Esophagus (tissue), 2 donors: ENCODE data around the gene THBS4. TPM values are rescaled to one million over a fixed set of nuclear protein-coding genes. Genes with fewer than 3 reads are reported as not detected.

Experiments used
- H3K27ac ChIP-seq, 2 donors: one replicate each; pipeline ENCODE4 v1.5.1; 2013; ENCODE audit warnings: low read depth in 2 of 2, mild to moderate bottlenecking in 2 of 2, inconsistent platforms in 1 of 2, low read length in 1 of 2, moderate library complexity in 1 of 2
- H3K27me3 ChIP-seq, 2 donors: one replicate each; pipeline ENCODE4 v1.6.1; 2013; ENCODE audit warnings: low read length in 2 of 2, control low read depth in 1 of 2, mild to moderate bottlenecking in 1 of 2; ENCODE audit not compliant: insufficient read depth in 2 of 2, control insufficient read depth in 1 of 2
- H3K36me3 ChIP-seq, 2 donors: one replicate each; pipeline ENCODE4 v1.6.1; 2013; ENCODE audit warnings: low read length in 1 of 2; ENCODE audit not compliant: control insufficient read depth in 2 of 2, insufficient read depth in 2 of 2
- H3K4me1 ChIP-seq, 2 donors: one replicate each; pipeline ENCODE4 v1.6.1; 2013; ENCODE audit warnings: low read length in 1 of 2; ENCODE audit not compliant: control insufficient read depth in 2 of 2, insufficient read depth in 2 of 2
- H3K4me3 ChIP-seq, 2 donors: one replicate each; pipeline ENCODE4 v1.5.1; 2013; ENCODE audit warnings: low read length in 2 of 2, mild to moderate bottlenecking in 2 of 2, low read depth in 1 of 2, moderate library complexity in 1 of 2
- H3K9me3 ChIP-seq, 2 donors: one replicate each; pipeline ENCODE4 v1.6.1; 2013; ENCODE audit warnings: mild to moderate bottlenecking in 2 of 2, low read depth in 1 of 2, low read length in 1 of 2, moderate library complexity in 1 of 2; ENCODE audit not compliant: control insufficient read depth in 2 of 2, insufficient read depth in 1 of 2
- WGBS, 2 donors: extraction: QIAGEN DNeasy Blood & Tissue Kit; methylation state at CpG; one replicate each; pipeline ENCODE4 v1.1.7; 2013; 5-methylcytosine and 5-hydroxymethylcytosine counted together
- polyA plus RNA-seq, 2 donors: library from polyadenylated mRNA; stranded (reverse); fragments of 200-250 nt; gene quantifications; one replicate each; pipeline ENCODE4 v1.2.3, GENCODE V29; 2013
- donor health status: healthy with polysubstance abuse.
- donor health status: Bipolar disorder and iron deficiency.

The THBS4 gene
- polyA plus RNA-seq, 2 donors: 0.71 to 1.0 TPM

DNA sequence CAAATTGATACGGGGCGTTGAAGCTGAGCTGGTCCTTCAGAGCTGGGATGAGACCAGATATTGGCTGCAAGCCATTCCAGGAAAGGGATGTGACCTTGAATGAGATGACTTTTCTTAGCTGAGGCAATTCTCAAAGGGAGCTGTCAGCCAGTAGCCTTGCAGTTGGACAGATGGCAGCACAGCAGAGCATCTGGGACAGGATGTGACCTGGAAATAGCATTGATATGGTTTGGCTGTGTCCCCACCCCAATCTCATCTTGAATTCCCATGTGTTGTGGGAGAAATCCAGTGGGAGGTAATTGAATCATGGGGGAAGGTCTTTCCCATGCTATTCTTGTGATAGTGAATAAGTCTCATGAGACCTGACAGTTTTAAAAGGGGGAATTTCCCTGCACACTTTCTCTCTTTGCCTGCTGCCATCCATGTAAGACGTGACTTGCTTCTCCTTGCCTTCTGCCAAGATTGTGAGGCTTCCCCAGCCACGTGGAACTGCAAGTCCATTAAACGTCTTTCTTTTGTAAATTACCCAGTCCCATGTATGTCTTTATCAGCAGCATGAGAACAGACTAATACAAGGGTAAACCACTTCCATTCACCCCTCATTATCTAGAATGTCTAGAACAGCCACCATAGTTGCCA, 24.3 kb upstream of the THBS4 start:
- no peaks in the 10 kb centered on the region for H3K36me3 ChIP-seq
- H3K9me3 ChIP-seq: no peaks in the 10 kb centered on the region
- no peaks in the 10 kb centered on the region for H3K4me1 ChIP-seq
- H3K4me3 ChIP-seq: no peak overlapping the region
- H3K27ac ChIP-seq: no peak overlapping the region
- WGBS, 2 donors: 67 to 72% methylated on average over 5 of the region's 5 CpGs
- no peaks in the 10 kb centered on the region for H3K27me3 ChIP-seq

DNA sequence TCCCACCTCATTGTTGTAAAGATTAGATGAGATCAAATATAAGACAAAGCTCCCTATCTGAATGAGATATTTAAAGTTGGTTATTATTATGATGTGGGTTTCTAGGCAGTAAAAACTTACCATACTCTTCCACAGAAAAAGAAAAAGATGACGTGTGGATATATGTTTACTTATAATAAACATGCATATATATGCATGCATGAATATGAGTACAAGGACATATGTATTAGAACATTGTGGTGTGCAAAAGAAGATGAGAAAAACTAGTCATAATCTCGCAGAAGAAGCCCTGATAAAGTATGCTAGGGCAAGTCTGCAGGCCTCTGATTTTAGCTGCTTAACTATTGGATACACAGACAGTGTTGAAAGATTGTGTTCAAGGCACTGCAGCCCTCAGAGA, 10.1 kb upstream of the THBS4 start:
- no peaks in the 10 kb centered on the region for H3K36me3 ChIP-seq
- no peaks in the 10 kb centered on the region for H3K4me1 ChIP-seq
- no peak overlapping the region for H3K4me3 ChIP-seq
- H3K27me3 ChIP-seq: no peaks in the 10 kb centered on the region
- H3K27ac ChIP-seq: no peak overlapping the region
- WGBS, 2 donors: 87 to 89% methylated on average over 2 of the region's 2 CpGs
- no peaks in the 10 kb centered on the region for H3K9me3 ChIP-seq

DNA sequence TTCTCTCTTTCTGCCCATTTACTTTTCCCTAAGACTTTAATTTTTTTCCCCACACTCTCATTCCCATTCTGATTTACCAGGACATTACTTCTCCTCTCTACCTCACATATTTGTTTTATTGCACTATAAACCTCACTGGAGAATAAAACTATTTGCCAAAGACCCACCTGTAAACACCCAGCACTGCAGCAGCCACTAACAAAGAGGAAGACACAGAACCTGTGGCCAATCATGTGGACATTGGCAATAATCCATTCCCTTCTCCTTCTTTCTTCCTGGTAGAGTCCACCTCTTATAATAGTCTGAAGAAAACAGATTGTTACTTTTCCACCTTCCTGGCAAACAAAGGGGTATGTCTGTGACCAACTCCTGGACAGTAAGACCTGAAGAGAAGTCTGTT, 8.3 kb upstream of the THBS4 start:
- Histone ChIP-seq H3K4me1 (no peaks in the 10 kb centered on the region), H3K36me3 (no peaks in the 10 kb centered on the region), H3K9me3 (no peaks in the 10 kb centered on the region), H3K4me3 (no peak overlapping the region), H3K27ac (no peak overlapping the region), H3K27me3 (no peaks in the 10 kb centered on the region)

DNA sequence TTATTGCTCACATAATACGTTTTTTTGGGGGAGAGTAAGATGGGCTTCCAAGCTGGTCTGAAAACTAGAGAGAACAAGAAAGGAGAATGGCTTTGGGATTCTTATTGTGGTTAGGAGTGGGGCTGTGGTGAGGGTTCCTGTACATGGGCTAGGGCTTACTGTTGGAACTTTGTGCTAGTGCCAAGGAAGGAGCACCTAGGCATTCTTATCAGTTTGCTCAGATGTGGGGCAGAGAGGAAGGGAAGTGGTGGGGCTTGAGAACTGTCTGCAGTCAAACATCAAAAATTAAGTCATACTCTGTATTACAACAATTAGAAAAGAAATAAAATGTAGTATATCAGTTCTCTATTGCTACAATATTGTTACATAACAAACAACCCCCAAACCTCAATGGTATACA, 4.0 kb upstream of the THBS4 start:
- no peak overlapping the region for H3K27ac ChIP-seq
- WGBS, 2 donors: 70 to 75% methylated on average over 1 of the region's 1 CpG
- no peaks in the 10 kb centered on the region for H3K36me3 ChIP-seq
- H3K27me3 ChIP-seq: peaks cover 0 to 4% of the 10 kb centered on the region in 2 donors
- peaks cover 0 to 8% of the 10 kb centered on the region in 2 donors for H3K4me1 ChIP-seq
- no peak overlapping the region for H3K4me3 ChIP-seq
- H3K9me3 ChIP-seq: no peaks in the 10 kb centered on the region

DNA sequence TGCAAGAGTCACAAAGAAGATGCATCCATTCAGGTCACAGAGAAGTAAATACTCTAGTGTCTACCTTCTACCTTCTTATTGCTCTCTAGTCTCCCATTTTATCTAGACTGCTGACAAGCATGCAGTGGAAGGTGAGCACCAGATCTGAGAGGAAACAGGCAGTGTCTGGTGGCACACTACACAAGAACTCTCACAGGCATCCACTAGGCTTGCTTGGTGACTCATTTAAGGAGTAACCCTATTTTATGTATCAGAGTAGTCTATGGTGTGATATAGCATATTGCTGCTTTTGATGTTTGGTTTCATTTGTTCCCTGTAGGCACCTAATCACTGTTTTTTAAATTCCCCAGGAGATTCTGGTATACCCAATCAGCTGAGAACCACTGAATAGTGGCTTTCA, 1.6 kb upstream of the THBS4 start:
- H3K27me3 ChIP-seq: peaks cover 0 to 4% of the 10 kb centered on the region in 2 donors
- H3K9me3 ChIP-seq: no peaks in the 10 kb centered on the region
- no peaks in the 10 kb centered on the region for H3K36me3 ChIP-seq
- peaks cover 0 to 8% of the 10 kb centered on the region in 2 donors for H3K4me1 ChIP-seq
- no peak overlapping the region for H3K4me3 ChIP-seq
- no peak overlapping the region for H3K27ac ChIP-seq

DNA sequence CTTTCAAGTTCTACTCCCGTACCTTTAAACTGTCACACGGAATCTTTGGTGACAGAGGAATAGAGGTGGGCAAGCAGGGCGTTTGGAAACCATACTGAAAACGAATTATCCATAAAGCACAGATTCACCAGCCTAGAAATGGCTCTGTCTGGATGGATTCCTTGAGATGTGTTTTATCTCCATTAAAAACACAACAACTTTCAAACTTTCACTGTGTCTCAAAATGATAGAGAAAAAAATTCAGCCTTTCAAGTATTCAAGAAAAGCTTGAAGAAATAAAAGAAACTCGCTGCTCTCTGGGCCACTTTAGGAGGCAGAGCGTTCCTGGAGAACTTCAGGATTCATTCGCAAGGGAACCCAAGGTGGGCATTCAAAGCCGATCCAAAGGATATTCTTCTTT, 589 bp upstream of the THBS4 start:
- Histone ChIP-seq H3K27me3 (peaks cover 0 to 4% of the 10 kb centered on the region in 2 donors), H3K4me1 (peaks cover 0 to 8% of the 10 kb centered on the region in 2 donors), H3K36me3 (no peaks in the 10 kb centered on the region), H3K27ac (no peak overlapping the region), H3K4me3 (no peak overlapping the region), H3K9me3 (no peaks in the 10 kb centered on the region)
- 54 to 55% methylated on average over 8 of the region's 8 CpGs for WGBS, 2 donors

DNA sequence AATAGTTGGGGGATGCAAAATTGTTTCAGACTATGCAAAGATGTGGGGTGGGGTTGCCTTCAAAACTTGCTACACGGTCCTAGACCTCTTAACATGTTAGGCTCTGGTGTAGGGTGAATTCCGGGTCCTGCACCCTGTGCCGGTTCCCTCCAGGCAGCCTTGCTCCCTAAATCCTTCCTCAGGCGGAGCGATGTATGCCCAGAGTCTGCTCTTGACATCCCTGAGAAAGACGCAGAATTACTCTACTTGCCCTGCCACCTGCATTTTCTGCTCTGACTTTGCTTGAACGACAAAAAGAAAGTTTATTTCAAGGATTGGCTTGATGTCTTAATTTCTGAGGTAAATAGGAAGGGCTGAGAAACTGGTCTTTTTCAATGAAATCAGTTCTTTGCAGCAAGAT, 691 bp downstream of the THBS4 start:
- WGBS, 2 donors: 80 to 87% methylated on average over 7 of the region's 7 CpGs
- Histone ChIP-seq H3K27ac (no peak overlapping the region), H3K9me3 (no peaks in the 10 kb centered on the region), H3K4me1 (peaks cover 0 to 8% of the 10 kb centered on the region in 2 donors), H3K4me3 (no peak overlapping the region), H3K27me3 (peaks cover 0 to 4% of the 10 kb centered on the region in 2 donors), H3K36me3 (no peaks in the 10 kb centered on the region)

DNA sequence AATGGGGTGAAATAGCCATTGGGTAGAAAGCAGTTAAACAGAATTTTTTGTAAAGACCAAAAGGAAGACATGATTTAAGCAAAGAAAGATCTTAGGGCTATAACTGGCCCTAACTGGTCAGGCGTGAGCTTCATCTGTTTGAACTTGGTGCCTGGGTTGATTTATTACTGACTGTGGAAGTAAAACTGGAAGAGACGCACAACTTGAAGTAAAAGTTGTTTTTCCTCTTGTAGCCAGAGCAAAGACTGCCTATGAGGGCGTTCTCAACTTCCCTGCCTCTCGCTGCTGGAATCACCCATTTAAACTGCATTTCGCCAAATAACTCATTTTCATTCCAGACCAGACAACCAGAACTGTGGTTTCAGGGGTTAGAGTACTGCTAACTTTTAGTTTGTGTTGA, 1.5 kb downstream of the THBS4 start:
- H3K4me1 ChIP-seq: peaks cover 0 to 8% of the 10 kb centered on the region in 2 donors
- no peaks in the 10 kb centered on the region for H3K36me3 ChIP-seq
- 86 to 88% methylated on average over 5 of the region's 5 CpGs for WGBS, 2 donors
- H3K27ac ChIP-seq: no peak overlapping the region
- H3K9me3 ChIP-seq: no peaks in the 10 kb centered on the region
- no peak overlapping the region for H3K4me3 ChIP-seq
- peaks cover 0 to 4% of the 10 kb centered on the region in 2 donors for H3K27me3 ChIP-seq

DNA sequence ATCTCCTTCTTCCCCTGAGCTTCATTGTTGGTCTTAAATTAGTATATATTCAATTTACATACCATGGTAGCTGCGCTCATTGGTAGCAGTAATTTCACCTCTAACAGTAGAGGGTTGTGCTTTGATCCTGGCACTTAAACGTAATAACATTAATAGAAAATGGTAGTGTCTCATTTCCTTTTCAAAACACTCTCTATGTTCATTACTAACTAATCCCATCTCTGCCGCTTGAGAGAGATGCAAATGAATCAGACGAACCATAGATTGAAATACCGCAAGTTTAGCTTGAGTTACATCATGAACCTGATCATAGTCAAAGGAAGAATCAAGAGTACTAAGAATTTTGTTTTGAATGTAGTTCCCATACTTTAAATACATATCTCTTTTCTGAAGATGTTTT, 2.2 kb downstream of the THBS4 start:
- H3K27me3 ChIP-seq: peaks cover 0 to 4% of the 10 kb centered on the region in 2 donors
- H3K4me3 ChIP-seq: no peak overlapping the region
- H3K4me1 ChIP-seq: peaks cover 0 to 8% of the 10 kb centered on the region in 2 donors
- H3K36me3 ChIP-seq: no peaks in the 10 kb centered on the region
- H3K9me3 ChIP-seq: no peaks in the 10 kb centered on the region
- WGBS, 2 donors: 75 to 76% methylated on average over 5 of the region's 5 CpGs
- H3K27ac ChIP-seq: no peak overlapping the region

DNA sequence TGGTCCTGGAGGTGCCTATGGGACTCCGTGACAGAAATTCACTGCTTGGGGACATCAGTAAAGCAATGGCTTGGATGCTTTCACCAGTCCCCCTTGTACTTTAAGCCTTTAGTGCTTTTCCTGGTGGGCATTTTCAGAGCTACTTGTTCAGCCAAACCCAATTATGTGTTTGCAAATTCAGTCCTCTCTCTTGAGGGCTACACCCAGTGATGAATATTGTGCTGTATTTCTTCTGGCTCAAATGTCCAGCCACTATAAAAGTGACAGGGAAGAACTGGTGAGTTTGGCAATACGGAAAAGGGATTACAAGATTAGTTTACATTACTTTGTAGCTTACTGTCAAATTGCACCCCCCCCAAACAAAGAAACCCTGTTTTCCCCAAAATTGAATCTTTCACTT, 4.5 kb downstream of the THBS4 start:
- 73 to 79% methylated on average over 2 of the region's 2 CpGs for WGBS, 2 donors
- Histone ChIP-seq H3K27ac (no peak overlapping the region), H3K36me3 (no peaks in the 10 kb centered on the region), H3K27me3 (peaks cover 0 to 4% of the 10 kb centered on the region in 2 donors), H3K9me3 (no peaks in the 10 kb centered on the region), H3K4me3 (no peak overlapping the region), H3K4me1 (peaks cover 0 to 8% of the 10 kb centered on the region in 2 donors)
